Astrocyte (in vitro differentiated cells and primary cell): Measurements from ENCODE around the gene TMPRSS13. TPM values are rescaled to one million over a fixed set of nuclear protein-coding genes. Genes with fewer than 3 reads are reported as not detected.

ENCODE experiments used
- DNase-seq: peaks from one replicate; pipeline ENCODE4 v3.0.0-alpha.2; 2010; ENCODE audit warnings: low read depth
- FAIRE-seq: peaks from 2 replicates; lab custom pipeline; 2011; peaks lifted over from hg19 to GRCh38; lab: Jason Lieb, UNC
- H2AFZ ChIP-seq: 2 replicates; pipeline ENCODE4 v1.6.0; 2012; ENCODE audit warnings: low read depth, low read length, inconsistent platforms
- H3K27ac ChIP-seq: 2 replicates; pipeline ENCODE4 v1.5.1; 2011; ENCODE audit warnings: low read depth, low read length, inconsistent platforms
- H3K27me3 ChIP-seq: 2 replicates; pipeline ENCODE4 v1.6.0; 2011; ENCODE audit warnings: low read length, inconsistent platforms; ENCODE audit not compliant: insufficient read depth
- H3K36me3 ChIP-seq: 2 replicates; pipeline ENCODE4 v1.5.1; 2011; ENCODE audit warnings: low read length, inconsistent platforms; ENCODE audit not compliant: insufficient read depth
- H3K4me1 ChIP-seq: 2 replicates; pipeline ENCODE4 v1.5.1; 2011; ENCODE audit warnings: low read length, inconsistent platforms; ENCODE audit not compliant: insufficient read depth
- H3K4me2 ChIP-seq: 2 replicates; pipeline ENCODE4 v1.6.0; 2012; ENCODE audit warnings: low read length, inconsistent platforms
- H3K4me3 ChIP-seq: 2 replicates; pipeline ENCODE4 v1.5.1; 2011; ENCODE audit warnings: low read depth, mild to moderate bottlenecking, low read length, inconsistent platforms; ENCODE audit not compliant: insufficient read depth
- H3K79me2 ChIP-seq: 2 replicates; pipeline ENCODE4 v1.6.0; 2012; ENCODE audit warnings: mild to moderate bottlenecking, low read length, inconsistent platforms; ENCODE audit not compliant: insufficient read depth
- H3K9ac ChIP-seq: 2 replicates; pipeline ENCODE4 v1.6.0; 2012; ENCODE audit warnings: mild to moderate bottlenecking, low read length, inconsistent platforms
- H3K9me3 ChIP-seq: 2 replicates; pipeline ENCODE4 v1.5.1; 2012; ENCODE audit warnings: low read depth, mild to moderate bottlenecking, low read length, inconsistent platforms; ENCODE audit not compliant: insufficient read depth
- H4K20me1 ChIP-seq: 2 replicates; pipeline ENCODE4 v1.6.0; 2012; ENCODE audit warnings: low read length, inconsistent platforms; ENCODE audit not compliant: insufficient read depth
- H3K27ac Mint-ChIP-seq: one replicate; pipeline ENCODE4 v1.8.0; 2021; ENCODE audit warnings: mild to moderate bottlenecking, mixed read lengths; ENCODE audit not compliant: unreplicated experiment
- H3K27me3 Mint-ChIP-seq: one replicate; pipeline ENCODE4 v1.8.0; 2021; ENCODE audit warnings: low read depth, mixed read lengths; ENCODE audit not compliant: unreplicated experiment
- H3K36me3 Mint-ChIP-seq: one replicate; pipeline ENCODE4 v1.8.0; 2021; ENCODE audit warnings: low read depth, mixed read lengths; ENCODE audit not compliant: unreplicated experiment
- H3K4me1 Mint-ChIP-seq: one replicate; pipeline ENCODE4 v1.8.0; 2021; ENCODE audit warnings: low read depth, mixed read lengths; ENCODE audit not compliant: unreplicated experiment
- H3K4me3 Mint-ChIP-seq: one replicate; pipeline ENCODE4 v1.8.0; 2021; ENCODE audit warnings: mild to moderate bottlenecking, moderate library complexity, mixed read lengths; ENCODE audit not compliant: unreplicated experiment
- H3K9me3 Mint-ChIP-seq: one replicate; pipeline ENCODE4 v1.8.0; 2021; ENCODE audit warnings: mild to moderate bottlenecking, mixed read lengths; ENCODE audit not compliant: unreplicated experiment
- EZH2 ChIP-seq: IDR thresholded peaks from 2 replicates; pipeline ENCODE4 v1.6.1; 2012; ENCODE audit warnings: mild to moderate bottlenecking, low read length, inconsistent platforms; ENCODE audit not compliant: insufficient read depth
- total RNA-seq: library from RNA; stranded (reverse); gene quantifications from 2 replicates; pipeline ENCODE4 v1.2.1, GENCODE V29; 2021
- TF ChIP-seq, protein P1 (sequence below): IDR thresholded peaks from 2 replicates; pipeline ENCODE4 v1.5.1; 2011; ENCODE audit warnings: low read depth, mild to moderate bottlenecking, inconsistent platforms, low read length, moderate library complexity; ENCODE audit not compliant: insufficient read depth

TMPRSS13 gene
- total RNA-seq, 1 donor from 2014 or later: 0.66 TPM

DNA sequence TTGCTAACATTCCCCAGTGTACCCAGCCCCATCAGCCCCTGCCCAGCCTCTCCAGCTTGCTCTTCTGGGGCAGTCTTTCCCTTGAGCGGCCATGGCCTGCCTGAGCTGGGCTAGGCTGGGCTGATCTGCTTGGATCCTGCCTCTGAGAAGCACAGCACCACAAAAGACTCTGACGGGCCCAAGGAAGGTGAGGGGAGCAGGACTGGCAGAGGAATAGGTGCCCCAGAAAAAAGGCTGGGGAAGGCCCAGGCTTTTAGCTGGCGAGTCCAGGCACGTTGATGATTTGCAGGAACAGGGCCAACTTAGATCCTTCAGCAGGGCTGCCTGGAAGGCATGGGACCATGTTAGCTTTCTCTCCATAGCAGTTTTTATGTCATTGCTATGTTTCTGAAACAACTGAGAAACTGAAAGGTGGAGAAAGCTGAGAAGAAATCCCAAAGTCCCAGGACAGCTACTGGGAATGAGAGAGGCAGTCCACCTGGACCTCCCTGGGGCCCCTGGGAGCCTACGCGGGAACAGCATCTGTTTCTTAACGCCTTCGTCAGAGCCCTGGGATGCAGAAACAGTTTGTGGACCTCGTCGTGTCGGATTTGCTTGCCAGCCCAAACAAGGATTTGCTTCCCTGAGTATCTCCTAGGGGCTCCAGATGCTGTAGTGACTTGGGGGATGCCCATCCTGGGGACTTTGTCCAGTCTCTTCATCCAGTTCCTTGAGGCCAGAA lies 28.3 kb downstream of the TMPRSS13 start:
- H3K4me2 ChIP-seq: no peak overlapping the region
- no peak for TF ChIP-seq EZH2
- TF ChIP-seq, protein P1, sequence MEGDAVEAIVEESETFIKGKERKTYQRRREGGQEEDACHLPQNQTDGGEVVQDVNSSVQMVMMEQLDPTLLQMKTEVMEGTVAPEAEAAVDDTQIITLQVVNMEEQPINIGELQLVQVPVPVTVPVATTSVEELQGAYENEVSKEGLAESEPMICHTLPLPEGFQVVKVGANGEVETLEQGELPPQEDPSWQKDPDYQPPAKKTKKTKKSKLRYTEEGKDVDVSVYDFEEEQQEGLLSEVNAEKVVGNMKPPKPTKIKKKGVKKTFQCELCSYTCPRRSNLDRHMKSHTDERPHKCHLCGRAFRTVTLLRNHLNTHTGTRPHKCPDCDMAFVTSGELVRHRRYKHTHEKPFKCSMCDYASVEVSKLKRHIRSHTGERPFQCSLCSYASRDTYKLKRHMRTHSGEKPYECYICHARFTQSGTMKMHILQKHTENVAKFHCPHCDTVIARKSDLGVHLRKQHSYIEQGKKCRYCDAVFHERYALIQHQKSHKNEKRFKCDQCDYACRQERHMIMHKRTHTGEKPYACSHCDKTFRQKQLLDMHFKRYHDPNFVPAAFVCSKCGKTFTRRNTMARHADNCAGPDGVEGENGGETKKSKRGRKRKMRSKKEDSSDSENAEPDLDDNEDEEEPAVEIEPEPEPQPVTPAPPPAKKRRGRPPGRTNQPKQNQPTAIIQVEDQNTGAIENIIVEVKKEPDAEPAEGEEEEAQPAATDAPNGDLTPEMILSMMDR: no peak
- peaks cover 58% of the 10 kb centered on the region for H3K27me3 Mint-ChIP-seq
- H3K36me3 Mint-ChIP-seq: peaks cover 2% of the 10 kb centered on the region
- no peak overlapping the region for H2AFZ ChIP-seq
- peaks cover 9% of the 10 kb centered on the region for H3K27me3 ChIP-seq
- no peak overlapping the region for H3K4me3 ChIP-seq
- H3K4me1 Mint-ChIP-seq: no peaks in the 10 kb centered on the region
- H3K79me2 ChIP-seq: no peaks in the 10 kb centered on the region
- no peak overlapping the region for H3K9ac ChIP-seq
- H3K27ac ChIP-seq: no peak overlapping the region
- FAIRE-seq: no peak
- H4K20me1 ChIP-seq: no peaks in the 10 kb centered on the region
- no peak overlapping the region for H3K27ac Mint-ChIP-seq
- no peaks in the 10 kb centered on the region for H3K9me3 ChIP-seq
- no peaks in the 10 kb centered on the region for H3K36me3 ChIP-seq
- H3K4me3 Mint-ChIP-seq: no peak overlapping the region
- H3K9me3 Mint-ChIP-seq: peaks cover 2% of the 10 kb centered on the region
- DNase-seq: no peak
- H3K4me1 ChIP-seq: no peaks in the 10 kb centered on the region

DNA sequence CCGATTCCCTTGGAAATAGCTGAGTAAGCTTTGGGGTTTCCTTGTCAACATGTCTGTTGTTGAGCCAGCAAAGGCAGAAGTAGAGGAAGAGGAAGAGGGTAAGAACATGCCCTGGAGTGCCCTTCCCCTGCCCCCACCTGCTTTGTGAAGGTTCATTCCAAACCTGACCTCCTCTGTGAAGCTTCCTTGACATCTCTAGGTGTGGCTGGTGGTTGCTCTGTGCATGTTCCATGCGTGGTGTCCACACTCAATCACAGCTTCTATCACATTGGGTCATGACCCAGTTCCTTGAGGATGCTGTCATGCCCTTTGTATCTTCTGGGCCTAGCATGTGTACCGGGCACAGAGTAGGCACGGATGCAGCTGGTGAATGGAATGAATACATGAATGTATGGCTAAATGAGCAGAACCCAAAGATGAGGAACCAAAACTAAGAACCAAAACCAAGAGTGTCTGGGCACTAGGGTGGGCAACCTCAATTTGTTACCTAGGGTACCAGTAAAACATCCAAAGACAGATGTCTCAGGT lies 29.0 kb downstream of the TMPRSS13 start:
- no peaks in the 10 kb centered on the region for H3K9me3 ChIP-seq
- H3K9ac ChIP-seq: no peak overlapping the region
- no peaks in the 10 kb centered on the region for H3K79me2 ChIP-seq
- TF ChIP-seq EZH2: no peak
- TF ChIP-seq, protein P1: no peak
- DNase-seq (no peak), FAIRE-seq (no peak)
- H4K20me1 ChIP-seq: no peaks in the 10 kb centered on the region
- H3K27me3 ChIP-seq: peaks cover 9% of the 10 kb centered on the region
- no peak overlapping the region for H3K27ac ChIP-seq
- H3K4me1 ChIP-seq: no peaks in the 10 kb centered on the region
- Mint-ChIP-seq H3K27me3 (peaks cover 58% of the 10 kb centered on the region), H3K36me3 (peaks cover 2% of the 10 kb centered on the region), H3K4me3 (no peak overlapping the region), H3K27ac (no peak overlapping the region), H3K4me1 (no peaks in the 10 kb centered on the region), H3K9me3 (peaks cover 2% of the 10 kb centered on the region)
- H2AFZ ChIP-seq: no peak overlapping the region
- H3K36me3 ChIP-seq: no peaks in the 10 kb centered on the region
- no peak overlapping the region for H3K4me3 ChIP-seq
- H3K4me2 ChIP-seq: no peak overlapping the region

DNA sequence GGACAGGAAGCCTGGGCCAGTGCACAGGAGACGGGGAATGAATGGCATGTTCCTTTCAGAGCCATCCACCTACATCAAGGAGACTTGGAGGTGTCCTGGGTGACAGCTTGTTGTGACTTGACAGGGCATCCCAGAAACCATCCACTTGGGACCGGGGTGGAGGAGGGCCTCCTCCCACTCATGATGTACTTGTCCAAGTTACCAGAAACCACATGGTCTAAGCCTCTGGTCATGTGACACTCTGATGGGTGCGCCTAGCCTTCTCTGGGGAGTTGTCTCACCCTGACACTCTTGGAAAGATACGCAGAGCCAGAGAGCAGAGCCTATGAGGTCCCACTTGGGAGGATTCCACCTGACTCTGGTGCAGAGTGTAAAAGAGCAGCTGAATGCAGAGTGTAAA lies 31.1 kb downstream of the TMPRSS13 start:
- Mint-ChIP-seq H3K27ac (no peak overlapping the region), H3K4me1 (no peaks in the 10 kb centered on the region), H3K36me3 (peaks cover 2% of the 10 kb centered on the region), H3K4me3 (no peak overlapping the region), H3K27me3 (peaks cover 54% of the 10 kb centered on the region), H3K9me3 (peaks cover 3% of the 10 kb centered on the region)
- no peak overlapping the region for H2AFZ ChIP-seq
- H3K9me3 ChIP-seq: no peaks in the 10 kb centered on the region
- H3K4me3 ChIP-seq: no peak overlapping the region
- H3K4me2 ChIP-seq: no peak overlapping the region
- H3K27ac ChIP-seq: no peak overlapping the region
- peaks cover 9% of the 10 kb centered on the region for H3K27me3 ChIP-seq
- no peak for TF ChIP-seq EZH2
- TF ChIP-seq, protein P1: no peak
- H3K4me1 ChIP-seq: no peaks in the 10 kb centered on the region
- no peaks in the 10 kb centered on the region for H3K36me3 ChIP-seq
- FAIRE-seq (no peak), DNase-seq (no peak)
- no peaks in the 10 kb centered on the region for H4K20me1 ChIP-seq
- no peak overlapping the region for H3K9ac ChIP-seq
- H3K79me2 ChIP-seq: no peaks in the 10 kb centered on the region
